Mucosa of rectum (tissue), 2 donors: ENCODE results near the gene HCN4.

Source experiments
- H3K27ac ChIP-seq, 2 donors: one replicate each; pipeline ENCODE4 v1.7.0; 2013; ENCODE audit warnings: inconsistent platforms in 2 of 2, low read depth in 2 of 2, low read length in 2 of 2
- H3K27me3 ChIP-seq, 2 donors: one replicate each; pipeline ENCODE4 v1.7.0; 2013; ENCODE audit warnings: low read length in 2 of 2; ENCODE audit not compliant: control insufficient read depth in 2 of 2, insufficient read depth in 2 of 2
- H3K36me3 ChIP-seq, 2 donors: one replicate each; pipeline ENCODE4 v1.7.0; 2013; ENCODE audit warnings: low read length in 2 of 2; ENCODE audit not compliant: control insufficient read depth in 2 of 2, insufficient read depth in 2 of 2
- H3K4me1 ChIP-seq, 2 donors: one replicate each; pipeline ENCODE4 v1.7.0; 2013; ENCODE audit warnings: low read length in 2 of 2, mild to moderate bottlenecking in 1 of 2; ENCODE audit not compliant: control insufficient read depth in 2 of 2, insufficient read depth in 2 of 2
- H3K4me3 ChIP-seq, 2 donors: one replicate each; pipeline ENCODE4 v1.7.0; 2013; ENCODE audit warnings: low read length in 2 of 2
- H3K9ac ChIP-seq, 2 donors: one replicate each; pipeline ENCODE4 v1.7.0; 2013; ENCODE audit warnings: low read length in 2 of 2, low read depth in 1 of 2, mild to moderate bottlenecking in 1 of 2
- H3K9me3 ChIP-seq, 2 donors: one replicate each; pipeline ENCODE4 v1.7.0; 2013; ENCODE audit warnings: low read length in 2 of 2; ENCODE audit not compliant: control insufficient read depth in 2 of 2
- donor health status: healthy.
- donor health status: Normal muscosa, but diverticular disease.

HCN4 gene

DNA sequence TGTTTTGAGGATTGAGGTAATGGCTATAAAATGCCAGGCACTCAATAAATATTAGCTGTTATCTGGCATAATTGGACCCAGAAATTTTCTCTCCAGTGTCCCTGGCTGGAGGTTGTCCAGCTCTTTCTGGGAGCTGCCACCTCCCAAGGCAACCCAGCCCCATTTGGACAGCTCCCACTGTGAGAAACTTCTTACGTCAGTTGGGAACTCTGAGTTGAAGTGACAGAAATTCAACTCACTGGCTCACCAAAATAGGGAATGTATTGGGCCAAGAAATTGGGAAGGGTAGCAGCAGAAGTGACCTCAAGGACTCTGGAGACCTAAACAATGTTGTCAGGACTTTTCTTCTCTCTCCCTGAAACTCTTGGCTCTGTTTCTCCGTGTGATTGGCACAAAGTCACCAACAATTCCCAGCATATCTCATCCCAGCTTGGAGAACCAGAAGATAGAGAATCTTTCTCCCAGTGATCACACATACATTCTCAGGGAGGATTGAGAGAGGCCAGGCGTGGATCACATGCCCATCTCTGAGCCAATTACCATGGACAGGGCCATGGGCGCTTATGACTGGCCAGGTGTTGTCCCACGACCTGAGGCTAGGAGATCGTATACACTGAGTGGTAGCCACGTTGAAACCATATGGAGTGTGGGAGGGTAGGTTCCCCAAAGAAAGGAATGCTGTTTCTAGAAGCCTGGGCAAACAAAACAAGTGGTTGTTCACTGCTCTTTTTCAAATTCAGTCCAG, 22.5 kb upstream of the HCN4 start:
- Histone ChIP-seq H3K4me3 (no peak overlapping the region), H3K36me3 (no peaks in the 10 kb centered on the region), H3K9ac (no peak overlapping the region), H3K9me3 (no peaks in the 10 kb centered on the region), H3K27me3 (peaks cover 18 to 23% of the 10 kb centered on the region in 2 donors), H3K4me1 (no peaks in the 10 kb centered on the region), H3K27ac (no peak overlapping the region)

DNA sequence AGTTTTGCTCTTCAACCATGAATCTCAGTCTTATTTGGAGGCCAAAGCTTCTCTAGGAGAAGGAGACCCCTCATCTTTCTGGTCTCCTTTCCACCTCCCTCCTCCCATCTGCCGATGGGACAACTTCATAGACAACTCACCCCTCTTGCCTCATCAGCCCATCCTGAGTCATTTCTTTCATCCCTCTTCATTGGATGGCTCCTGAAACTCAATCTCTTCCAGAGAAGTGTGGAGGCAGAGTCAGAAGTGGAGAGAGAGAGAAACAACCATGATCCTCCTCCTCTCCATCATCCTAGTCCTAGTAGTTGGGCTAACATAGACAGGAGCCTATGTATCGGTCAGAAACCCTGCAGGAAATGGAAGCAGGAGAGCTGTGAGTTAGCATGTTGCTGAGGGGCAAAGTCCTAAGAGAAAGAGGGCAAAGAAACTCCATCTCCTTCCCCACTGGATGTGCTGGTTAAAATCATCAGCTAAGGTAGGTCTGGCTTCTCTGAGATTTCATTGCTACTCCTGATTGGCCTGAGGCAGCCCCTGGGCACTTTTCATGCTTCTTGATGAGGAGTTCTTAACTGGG, 21.3 kb upstream of the HCN4 start:
- no peak overlapping the region for H3K9ac ChIP-seq
- no peaks in the 10 kb centered on the region for H3K9me3 ChIP-seq
- no peaks in the 10 kb centered on the region for H3K36me3 ChIP-seq
- H3K27ac ChIP-seq, result no peak overlapping the region
- H3K4me1 ChIP-seq, result no peaks in the 10 kb centered on the region
- H3K4me3 ChIP-seq, result no peak overlapping the region
- peaks cover 29 to 35% of the 10 kb centered on the region in 2 donors for H3K27me3 ChIP-seq

DNA sequence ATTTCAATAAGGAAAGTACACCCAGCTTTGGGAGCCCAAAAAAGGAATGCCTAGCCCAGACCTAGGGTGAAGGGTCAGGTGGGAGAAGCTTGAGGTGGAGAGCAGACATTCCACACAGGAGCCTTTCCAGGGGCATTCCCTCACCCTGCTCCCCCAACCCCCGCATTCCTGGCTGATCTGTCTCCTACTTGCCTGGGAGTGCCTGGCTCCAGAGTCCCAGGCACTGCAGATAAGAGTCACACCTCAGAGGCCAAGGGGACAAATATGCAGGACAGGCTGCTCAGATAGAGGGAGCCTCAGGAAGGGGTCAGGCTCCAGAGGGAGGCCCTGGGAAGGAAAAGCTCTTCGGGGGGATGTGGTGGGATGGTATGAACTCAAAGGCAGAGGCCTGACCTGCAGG, 20.8 kb upstream of the HCN4 start:
- H3K27ac ChIP-seq, result no peak overlapping the region
- H3K36me3 ChIP-seq, result no peaks in the 10 kb centered on the region
- H3K4me1 ChIP-seq, result no peaks in the 10 kb centered on the region
- H3K27me3 ChIP-seq, result peaks cover 30 to 36% of the 10 kb centered on the region in 2 donors
- no peak overlapping the region for H3K4me3 ChIP-seq
- no peak overlapping the region for H3K9ac ChIP-seq
- no peaks in the 10 kb centered on the region for H3K9me3 ChIP-seq

DNA sequence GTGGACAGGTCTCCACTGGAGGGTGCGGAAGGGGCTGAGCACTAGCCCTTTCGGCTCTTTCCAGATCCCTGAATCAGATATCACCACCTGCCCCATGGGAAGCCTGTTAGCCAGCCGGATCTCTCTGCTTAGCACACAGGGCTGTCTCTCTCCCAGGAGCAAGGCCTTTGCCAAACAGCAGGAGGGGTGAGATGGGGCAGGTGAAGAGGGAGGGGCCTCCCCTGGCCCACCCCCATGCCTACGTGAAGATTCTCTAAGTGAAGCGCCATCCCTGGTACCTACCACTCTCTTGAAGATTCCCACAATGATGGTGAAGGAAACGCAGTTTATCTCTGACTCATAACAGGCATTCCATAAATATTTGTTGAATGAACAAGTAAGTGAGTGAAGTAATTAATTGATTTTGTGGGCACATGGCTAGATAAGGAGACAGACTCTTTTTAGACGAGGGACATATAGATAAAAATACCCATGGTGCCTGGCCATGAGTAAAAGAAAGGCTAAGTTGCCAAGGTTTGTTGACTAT, 19.6 kb upstream of the HCN4 start:
- Histone ChIP-seq H3K27me3 (peaks cover 35 to 36% of the 10 kb centered on the region in 2 donors), H3K36me3 (no peaks in the 10 kb centered on the region), H3K9ac (no peak overlapping the region), H3K27ac (no peak overlapping the region), H3K4me3 (no peak overlapping the region), H3K4me1 (no peaks in the 10 kb centered on the region), H3K9me3 (no peaks in the 10 kb centered on the region)

DNA sequence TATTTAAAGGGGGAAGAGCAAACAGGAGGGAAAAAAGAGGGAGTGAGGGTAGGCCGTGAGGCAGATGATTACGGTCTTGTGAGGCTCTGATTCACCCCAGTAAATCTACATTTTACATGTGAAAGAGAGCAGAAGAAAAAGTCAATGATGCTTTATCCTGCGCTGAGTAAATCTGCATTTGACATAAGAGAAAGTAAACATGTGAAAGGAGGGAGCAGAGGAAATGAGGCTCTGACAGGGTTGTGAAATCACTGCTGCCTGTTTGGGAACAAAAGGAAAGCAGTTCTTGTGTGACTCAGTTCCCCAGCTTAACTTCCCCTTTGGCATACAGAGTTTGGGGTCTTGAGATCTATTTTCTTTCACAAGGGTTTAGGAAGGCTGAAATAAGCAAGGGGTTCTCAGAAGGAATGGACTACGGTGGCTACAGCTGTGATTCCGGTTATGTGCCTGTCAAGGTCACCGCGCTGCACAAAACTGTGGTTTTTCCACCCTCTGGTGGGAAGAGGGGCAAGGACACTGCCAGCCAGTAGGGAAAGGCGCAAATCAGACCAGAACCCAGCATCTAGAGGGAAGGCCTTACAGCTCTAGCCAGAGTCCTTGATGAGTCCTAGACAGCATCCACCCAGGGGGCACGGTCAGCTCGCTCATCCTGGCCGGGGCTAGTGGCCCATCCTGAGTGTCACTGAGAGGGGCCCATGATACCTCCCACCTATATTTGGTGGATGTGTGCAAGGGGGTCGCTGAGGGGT, 18.9 kb upstream of the HCN4 start:
- H3K27ac ChIP-seq, result no peak overlapping the region
- no peaks in the 10 kb centered on the region for H3K4me1 ChIP-seq
- no peaks in the 10 kb centered on the region for H3K9me3 ChIP-seq
- H3K4me3 ChIP-seq, result no peak overlapping the region
- no peaks in the 10 kb centered on the region for H3K36me3 ChIP-seq
- no peak overlapping the region for H3K9ac ChIP-seq
- H3K27me3 ChIP-seq, result peaks cover 37 to 38% of the 10 kb centered on the region in 2 donors

DNA sequence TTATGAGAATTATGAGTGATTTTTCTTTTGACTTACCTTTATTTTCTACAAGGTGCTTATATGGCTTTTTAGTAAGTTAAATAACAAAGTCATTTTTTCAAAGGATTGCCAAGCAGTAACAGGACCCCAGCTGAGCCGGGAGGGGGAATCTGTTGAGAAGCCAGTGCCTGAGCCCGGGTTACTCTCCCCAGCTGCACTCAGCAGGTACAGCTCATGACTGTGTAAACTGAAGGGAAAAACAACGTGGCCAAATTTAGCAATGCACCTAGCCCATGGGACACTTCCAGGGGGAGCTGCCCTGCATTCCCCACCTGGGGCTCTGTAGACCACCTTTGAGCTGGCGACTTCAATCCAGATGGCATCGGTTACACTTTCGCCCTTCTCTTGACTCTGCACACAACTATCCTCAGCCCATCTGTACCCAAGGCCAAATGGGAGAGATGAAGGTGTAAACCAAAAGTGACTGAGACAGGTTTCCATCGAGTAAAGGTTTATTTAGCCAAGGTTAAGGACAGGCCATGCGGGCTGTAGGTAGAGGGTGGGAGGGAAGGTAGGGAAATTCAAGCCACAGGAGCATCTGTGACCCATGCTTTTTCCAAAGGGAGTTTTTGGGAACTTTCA, 18.2 kb upstream of the HCN4 start:
- H3K36me3 ChIP-seq, result no peaks in the 10 kb centered on the region
- H3K4me1 ChIP-seq, result no peaks in the 10 kb centered on the region
- H3K27ac ChIP-seq, result no peak overlapping the region
- H3K27me3 ChIP-seq, result peaks cover 38% of the 10 kb centered on the region in 2 donors
- no peak overlapping the region for H3K9ac ChIP-seq
- H3K4me3 ChIP-seq, result no peak overlapping the region
- H3K9me3 ChIP-seq, result no peaks in the 10 kb centered on the region

DNA sequence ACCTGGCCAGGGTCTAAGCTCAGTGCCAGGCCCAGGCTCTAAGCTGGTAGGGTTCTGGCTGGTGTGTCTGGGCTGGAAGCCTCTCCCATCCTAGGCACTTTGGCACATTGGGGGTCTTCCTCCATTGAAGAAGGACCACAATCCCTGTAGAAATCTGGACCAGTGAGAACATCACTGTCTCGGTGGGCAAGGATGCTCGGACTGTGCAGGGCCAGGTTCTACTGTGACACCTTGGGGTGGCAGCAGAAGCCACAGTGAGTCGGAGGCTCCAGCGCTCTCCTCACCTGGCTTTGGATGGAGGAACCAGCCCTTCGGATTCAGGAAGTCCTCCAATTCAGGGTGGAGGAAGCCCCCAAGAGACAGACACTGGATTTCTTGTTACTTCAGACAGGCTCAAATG, 17.5 kb upstream of the HCN4 start:
- Histone ChIP-seq H3K27me3 (peaks cover 35 to 38% of the 10 kb centered on the region in 2 donors), H3K27ac (no peak overlapping the region), H3K36me3 (no peaks in the 10 kb centered on the region), H3K4me3 (no peak overlapping the region), H3K9me3 (peaks cover 0 to 1% of the 10 kb centered on the region in 2 donors), H3K9ac (no peak overlapping the region), H3K4me1 (no peaks in the 10 kb centered on the region)

DNA sequence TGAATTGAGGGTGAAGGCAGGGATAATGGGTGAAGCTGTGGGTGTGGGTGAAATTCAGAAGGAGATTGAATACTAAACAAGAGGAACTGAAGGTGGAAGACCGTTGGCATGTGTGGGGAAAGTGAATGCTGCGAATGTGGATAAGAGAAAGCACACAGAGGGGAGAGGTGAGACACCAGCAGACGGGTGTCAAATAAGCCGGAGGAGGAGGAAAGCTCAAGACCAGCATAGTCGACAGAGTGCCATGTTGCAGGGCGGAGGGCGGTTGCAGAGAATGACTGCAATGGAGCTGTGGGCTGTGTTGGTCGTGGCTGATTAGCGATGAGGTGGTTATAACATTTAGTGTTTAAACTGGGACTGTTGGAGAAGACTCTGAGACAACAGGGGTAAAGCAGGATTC, 16.4 kb upstream of the HCN4 start:
- H3K9ac ChIP-seq, result no peak overlapping the region
- no peaks in the 10 kb centered on the region for H3K4me1 ChIP-seq
- peaks cover 0 to 3% of the 10 kb centered on the region in 2 donors for H3K9me3 ChIP-seq
- H3K4me3 ChIP-seq, result no peak overlapping the region
- no peaks in the 10 kb centered on the region for H3K36me3 ChIP-seq
- H3K27ac ChIP-seq, result no peak overlapping the region
- peaks cover 38% of the 10 kb centered on the region in 2 donors for H3K27me3 ChIP-seq

DNA sequence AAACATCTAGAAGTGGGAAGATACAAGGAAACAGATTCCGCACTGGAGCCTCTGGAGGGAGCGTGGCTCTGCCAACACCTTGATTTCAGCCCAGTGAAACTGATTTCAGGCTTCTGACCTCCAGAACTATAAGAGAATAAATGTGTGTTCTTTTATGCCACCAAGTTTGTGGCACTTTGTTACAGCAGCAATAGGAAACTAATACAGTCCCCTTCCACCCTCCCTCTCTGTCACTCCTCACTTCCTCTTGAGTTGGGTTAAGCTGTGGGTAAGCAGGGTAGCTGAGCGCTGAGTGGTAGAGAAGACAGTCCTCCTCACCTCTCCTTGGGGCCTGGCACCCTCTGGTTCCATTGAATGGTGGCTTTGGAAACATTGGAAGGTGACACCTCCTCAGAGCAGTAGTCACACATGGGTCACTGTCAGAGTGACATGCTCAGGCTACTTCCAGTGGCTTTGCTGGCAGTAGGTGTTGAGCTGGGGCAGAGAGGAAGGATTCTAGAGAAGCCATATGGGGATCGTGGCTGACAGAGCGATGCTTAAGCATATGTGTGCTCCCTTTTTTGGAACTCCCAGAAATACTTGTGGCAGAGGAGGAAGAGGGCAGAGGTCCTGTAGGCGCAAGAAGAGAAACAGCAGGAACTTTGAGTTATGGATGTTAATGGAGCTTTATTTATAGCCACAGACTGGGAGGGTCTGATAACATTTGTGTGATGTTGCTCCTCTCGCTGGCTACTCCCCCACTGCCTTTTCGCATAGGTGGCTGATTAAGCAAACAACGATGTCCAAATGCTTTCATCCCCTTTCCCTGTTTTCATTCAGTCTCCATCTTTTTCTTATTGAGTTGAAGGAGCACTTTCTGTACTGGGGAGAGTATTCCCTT, 14.8 kb upstream of the HCN4 start:
- Histone ChIP-seq H3K36me3 (no peaks in the 10 kb centered on the region), H3K4me1 (no peaks in the 10 kb centered on the region), H3K27ac (no peak overlapping the region), H3K9ac (no peak overlapping the region), H3K27me3 (peaks cover 37 to 38% of the 10 kb centered on the region in 2 donors), H3K9me3 (peaks cover 0 to 3% of the 10 kb centered on the region in 2 donors), H3K4me3 (no peak overlapping the region)
